ENCODE results near the gene ZBTB16.

Gene ZBTB16

DNA sequence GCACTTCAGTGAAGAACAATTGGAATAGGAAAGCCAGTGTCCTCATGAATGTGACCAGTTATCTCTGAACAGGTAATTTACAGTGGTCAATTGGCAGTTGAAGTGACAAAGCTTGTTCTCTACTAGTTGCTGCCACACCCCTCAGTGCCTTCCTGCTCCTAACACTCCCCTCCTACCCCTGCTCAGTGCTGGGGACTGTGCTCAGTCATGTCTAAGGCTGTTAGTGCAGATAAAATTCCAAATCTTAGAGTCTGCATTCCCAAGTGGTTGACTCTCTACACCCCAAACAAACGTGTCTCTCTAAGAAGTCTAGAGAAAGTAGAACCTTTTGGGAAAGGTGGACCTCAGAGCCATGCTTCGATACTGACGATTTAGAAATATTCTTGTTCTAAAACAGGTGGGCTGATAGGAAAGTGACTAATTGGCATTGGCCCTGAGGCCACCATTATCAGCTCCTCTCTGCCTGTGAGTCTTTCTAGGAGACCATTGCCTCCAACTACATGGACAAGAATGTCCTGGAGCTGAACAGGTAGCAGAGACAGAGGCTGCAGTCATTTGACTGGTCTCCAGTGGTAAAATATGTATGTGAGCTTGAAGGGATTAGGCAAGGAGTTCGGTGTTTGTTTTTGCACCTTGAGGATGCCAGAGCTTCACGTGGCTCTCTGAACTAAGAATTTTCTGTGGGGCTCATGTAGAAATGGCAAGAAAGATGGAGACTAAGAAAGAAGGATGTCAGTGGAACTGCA lies 214.6 kb downstream of the ZBTB16 start:
- no peak overlapping the region for H3K4me3 ChIP-seq (ENCODE audit: low read length in 2 of 2)
- no peak overlapping the region for H2AFZ ChIP-seq (ENCODE audit: low read length)
- WGBS, 2 donors (ENCODE audit: extremely low coverage in 2 of 2, insufficient read length in 2 of 2, insufficient replicate concordance in 1 of 2): no CpG with 5 or more reads among the region's 5 CpGs
- no peak overlapping the region for H3K4ac ChIP-seq (ENCODE audit: low read length)
- H2BK15ac ChIP-seq (ENCODE audit: low read length): no peak overlapping the region
- no peak overlapping the region for H2AK5ac ChIP-seq (ENCODE audit: low read depth, low read length)
- no peaks in the 10 kb centered on the region for H3K4me1 ChIP-seq (ENCODE audit: control insufficient read depth in 2 of 2, insufficient read depth in 1 of 2, low read depth in 1 of 2, low read length in 2 of 2)
- peaks cover 0 to 7% (median 0%) of the 10 kb centered on the region in 3 experiments for H3K27me3 ChIP-seq (ENCODE audit: control insufficient read depth in 3 of 3, insufficient read depth in 3 of 3, low read depth in 1 of 3, low read length in 3 of 3)
- H2BK120ac ChIP-seq (ENCODE audit: low read depth, low read length): no peak overlapping the region
- no peak overlapping the region for H2BK12ac ChIP-seq (ENCODE audit: low read length)
- no peak overlapping the region for H3K18ac ChIP-seq (ENCODE audit: low read length)
- no peak overlapping the region for H2BK5ac ChIP-seq (ENCODE audit: low read length)
- H3K14ac ChIP-seq (ENCODE audit: low read length): no peak overlapping the region
- no peaks in the 10 kb centered on the region for H3K79me1 ChIP-seq (ENCODE audit: low read depth, low read length)
- no peaks in the 10 kb centered on the region for H3K36me3 ChIP-seq (replicated peaks in 1 of 2; ENCODE audit: control insufficient read depth in 2 of 2, insufficient read depth in 2 of 2, low read length in 2 of 2)
- H3K9ac ChIP-seq (ENCODE audit: low read depth, low read length, poor library complexity): no peak overlapping the region
- DNase-seq (ENCODE audit: low spot score): no peak
- H3K4me2 ChIP-seq (ENCODE audit: insufficient read depth, low read length, poor library complexity, severe bottlenecking): no peak overlapping the region
- peaks cover 0 to 2% of the 10 kb centered on the region in 2 donors for H3K9me3 ChIP-seq (replicated peaks in 1 of 2; ENCODE audit: control insufficient read depth in 2 of 2, insufficient read depth in 1 of 2, low read depth in 1 of 2, low read length in 2 of 2)
- no peak overlapping the region for H4K91ac ChIP-seq (ENCODE audit: low read depth, low read length, poor library complexity)
- H4K8ac ChIP-seq (ENCODE audit: low read depth, low read length): no peak overlapping the region
- H3K27ac ChIP-seq (replicated peaks; ENCODE audit: low read length): no peak overlapping the region
- no peak overlapping the region for H3K23ac ChIP-seq (ENCODE audit: low read depth, low read length, poor library complexity)

GRCh38 chr11:114274637-114275036 lies 215.1 kb downstream of the ZBTB16 start:
- Histone ChIP-seq H4K8ac (ENCODE audit: low read depth, low read length) (no peak overlapping the region), H3K36me3 (replicated peaks in 1 of 2; ENCODE audit: control insufficient read depth in 2 of 2, insufficient read depth in 2 of 2, low read length in 2 of 2) (no peaks in the 10 kb centered on the region), H3K27me3 (ENCODE audit: control insufficient read depth in 3 of 3, insufficient read depth in 3 of 3, low read depth in 1 of 3, low read length in 3 of 3) (peaks cover 0 to 7% (median 0%) of the 10 kb centered on the region in 3 experiments), H3K23ac (ENCODE audit: low read depth, low read length, poor library complexity) (no peak overlapping the region), H3K4me3 (ENCODE audit: low read length in 2 of 2) (no peak overlapping the region), H3K27ac (replicated peaks; ENCODE audit: low read length) (no peak overlapping the region), H2BK5ac (ENCODE audit: low read length) (no peak overlapping the region), H2AFZ (ENCODE audit: low read length) (no peak overlapping the region), H3K4me1 (ENCODE audit: control insufficient read depth in 2 of 2, insufficient read depth in 1 of 2, low read depth in 1 of 2, low read length in 2 of 2) (no peaks in the 10 kb centered on the region), H2AK5ac (ENCODE audit: low read depth, low read length) (no peak overlapping the region), H3K9me3 (replicated peaks in 1 of 2; ENCODE audit: control insufficient read depth in 2 of 2, insufficient read depth in 1 of 2, low read depth in 1 of 2, low read length in 2 of 2) (peaks cover 0 to 2% of the 10 kb centered on the region in 2 donors), H3K4me2 (ENCODE audit: insufficient read depth, low read length, poor library complexity, severe bottlenecking) (no peak overlapping the region), H3K9ac (ENCODE audit: low read depth, low read length, poor library complexity) (no peak overlapping the region), H3K18ac (ENCODE audit: low read length) (no peak overlapping the region), H2BK12ac (ENCODE audit: low read length) (no peak overlapping the region), H2BK15ac (ENCODE audit: low read length) (no peak overlapping the region), H2BK120ac (ENCODE audit: low read depth, low read length) (no peak overlapping the region), H3K4ac (ENCODE audit: low read length) (no peak overlapping the region), H3K14ac (ENCODE audit: low read length) (no peak overlapping the region), H4K91ac (ENCODE audit: low read depth, low read length, poor library complexity) (no peak overlapping the region), H3K79me1 (ENCODE audit: low read depth, low read length) (no peaks in the 10 kb centered on the region)
- no CpG with 5 or more reads among the region's 3 CpGs for WGBS, 2 donors (ENCODE audit: extremely low coverage in 2 of 2, insufficient read length in 2 of 2, insufficient replicate concordance in 1 of 2)
- no peak for DNase-seq (ENCODE audit: low spot score)

DNA sequence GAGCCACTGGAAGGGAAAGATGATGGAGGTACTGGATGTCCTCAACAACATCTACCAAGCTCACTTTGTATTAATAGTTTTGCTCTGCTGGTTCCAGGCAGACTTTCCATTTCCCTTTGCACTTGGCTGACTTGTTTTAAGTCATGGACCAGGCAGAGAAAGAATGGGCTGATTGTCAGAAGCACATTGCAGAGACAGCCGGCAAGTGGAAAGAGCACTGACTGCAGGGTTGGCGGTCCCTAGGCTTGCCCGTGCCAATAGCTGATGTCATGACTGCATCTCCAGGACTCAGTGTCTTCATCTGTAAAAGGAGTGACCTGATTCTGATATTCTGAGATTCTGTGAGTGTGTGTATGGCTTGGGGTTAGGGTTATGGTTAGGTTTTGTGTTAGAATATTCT lies 215.8 kb downstream of the ZBTB16 start:
- H3K9ac ChIP-seq (ENCODE audit: low read depth, low read length, poor library complexity): no peak overlapping the region
- WGBS, 2 donors (ENCODE audit: extremely low coverage in 2 of 2, insufficient read length in 2 of 2, insufficient replicate concordance in 1 of 2): no CpG with 5 or more reads among the region's 3 CpGs

GRCh38 chr11:114276077-114276476 lies 216.6 kb downstream of the ZBTB16 start:
- H2BK5ac ChIP-seq (ENCODE audit: low read length): no peak overlapping the region
- H2BK120ac ChIP-seq (ENCODE audit: low read depth, low read length): no peak overlapping the region
- DNase-seq (ENCODE audit: low spot score): no peak
- no peaks in the 10 kb centered on the region for H3K79me1 ChIP-seq (ENCODE audit: low read depth, low read length)
- H3K4me2 ChIP-seq (ENCODE audit: insufficient read depth, low read length, poor library complexity, severe bottlenecking): no peak overlapping the region
- no peaks in the 10 kb centered on the region for H3K36me3 ChIP-seq (replicated peaks in 1 of 2; ENCODE audit: control insufficient read depth in 2 of 2, insufficient read depth in 2 of 2, low read length in 2 of 2)
- H3K18ac ChIP-seq (ENCODE audit: low read length): no peak overlapping the region
- H3K9ac ChIP-seq (ENCODE audit: low read depth, low read length, poor library complexity): no peak overlapping the region
- H3K9me3 ChIP-seq (replicated peaks in 1 of 2; ENCODE audit: control insufficient read depth in 2 of 2, insufficient read depth in 1 of 2, low read depth in 1 of 2, low read length in 2 of 2): no peaks in the 10 kb centered on the region
- H2BK12ac ChIP-seq (ENCODE audit: low read length): no peak overlapping the region
- H2BK15ac ChIP-seq (ENCODE audit: low read length): no peak overlapping the region
- H2AFZ ChIP-seq (ENCODE audit: low read length): no peak overlapping the region
- no peak overlapping the region for H3K4me3 ChIP-seq (ENCODE audit: low read length in 2 of 2)
- no CpG with 5 or more reads among the region's 5 CpGs for WGBS, 2 donors (ENCODE audit: extremely low coverage in 2 of 2, insufficient read length in 2 of 2, insufficient replicate concordance in 1 of 2)
- H3K4ac ChIP-seq (ENCODE audit: low read length): no peak overlapping the region
- H3K27me3 ChIP-seq (ENCODE audit: control insufficient read depth in 3 of 3, insufficient read depth in 3 of 3, low read depth in 1 of 3, low read length in 3 of 3): peaks cover 0 to 7% (median 0%) of the 10 kb centered on the region in 3 experiments
- no peak overlapping the region for H3K14ac ChIP-seq (ENCODE audit: low read length)
- H3K23ac ChIP-seq (ENCODE audit: low read depth, low read length, poor library complexity): no peak overlapping the region
- H4K91ac ChIP-seq (ENCODE audit: low read depth, low read length, poor library complexity): no peak overlapping the region
- no peak overlapping the region for H4K8ac ChIP-seq (ENCODE audit: low read depth, low read length)
- H2AK5ac ChIP-seq (ENCODE audit: low read depth, low read length): no peak overlapping the region
- H3K27ac ChIP-seq (replicated peaks; ENCODE audit: low read length): no peak overlapping the region
- H3K4me1 ChIP-seq (ENCODE audit: control insufficient read depth in 2 of 2, insufficient read depth in 1 of 2, low read depth in 1 of 2, low read length in 2 of 2): peaks cover 0 to 3% of the 10 kb centered on the region in 2 donors

More for the DNA sequence above, 215.8 kb downstream of the ZBTB16 start:
- H3K27ac ChIP-seq (replicated peaks; ENCODE audit: low read length): no peak overlapping the region
- no peak overlapping the region for H2BK120ac ChIP-seq (ENCODE audit: low read depth, low read length)
- no peak overlapping the region for H2BK15ac ChIP-seq (ENCODE audit: low read length)
- no peak overlapping the region for H3K23ac ChIP-seq (ENCODE audit: low read depth, low read length, poor library complexity)
- no peaks in the 10 kb centered on the region for H3K36me3 ChIP-seq (replicated peaks in 1 of 2; ENCODE audit: control insufficient read depth in 2 of 2, insufficient read depth in 2 of 2, low read length in 2 of 2)
- H3K4ac ChIP-seq (ENCODE audit: low read length): no peak overlapping the region
- H2BK5ac ChIP-seq (ENCODE audit: low read length): no peak overlapping the region
- no peak overlapping the region for H4K8ac ChIP-seq (ENCODE audit: low read depth, low read length)
- H3K18ac ChIP-seq (ENCODE audit: low read length): no peak overlapping the region
- DNase-seq (ENCODE audit: low spot score): no peak
- no peak overlapping the region for H4K91ac ChIP-seq (ENCODE audit: low read depth, low read length, poor library complexity)
- H2AK5ac ChIP-seq (ENCODE audit: low read depth, low read length): no peak overlapping the region
- peaks cover 0 to 7% (median 0%) of the 10 kb centered on the region in 3 experiments for H3K27me3 ChIP-seq (ENCODE audit: control insufficient read depth in 3 of 3, insufficient read depth in 3 of 3, low read depth in 1 of 3, low read length in 3 of 3)
- H3K4me2 ChIP-seq (ENCODE audit: insufficient read depth, low read length, poor library complexity, severe bottlenecking): no peak overlapping the region
- no peak overlapping the region for H2AFZ ChIP-seq (ENCODE audit: low read length)
- no peak overlapping the region for H3K4me3 ChIP-seq (ENCODE audit: low read length in 2 of 2)
- H3K9me3 ChIP-seq (replicated peaks in 1 of 2; ENCODE audit: control insufficient read depth in 2 of 2, insufficient read depth in 1 of 2, low read depth in 1 of 2, low read length in 2 of 2): peaks cover 0 to under 1% of the 10 kb centered on the region in 2 donors
- H3K14ac ChIP-seq (ENCODE audit: low read length): no peak overlapping the region
- H3K4me1 ChIP-seq (ENCODE audit: control insufficient read depth in 2 of 2, insufficient read depth in 1 of 2, low read depth in 1 of 2, low read length in 2 of 2): no peaks in the 10 kb centered on the region
- no peak overlapping the region for H2BK12ac ChIP-seq (ENCODE audit: low read length)
- H3K79me1 ChIP-seq (ENCODE audit: low read depth, low read length): no peaks in the 10 kb centered on the region

Data from neuronal stem cell (in vitro differentiated cells).